SJSA1 (cell line): ENCODE data around the gene NCF4. TPM values are rescaled to one million over a fixed set of nuclear protein-coding genes. Genes with fewer than 3 reads are reported as not detected.

Source experiments
- DNase-seq, 2 experiments: peaks; one replicate each; pipeline ENCODE4 v3.0.0-alpha.2; 2015 to 2020; ENCODE audit warnings: low spot score in 2 of 2, low read depth in 1 of 2
- H3K27ac ChIP-seq: fragments of 250-450 bp; sonication (Bioruptor Pico); 2 replicates; pipeline ENCODE4 v1.5.1; 2020; ENCODE audit warnings: mild to moderate bottlenecking, moderate library complexity
- H3K27me3 ChIP-seq: fragments of 250-450 bp; sonication (Bioruptor Pico); replicated peaks from 2 replicates; pipeline ENCODE4 v1.5.1; 2020; ENCODE audit warnings: mild to moderate bottlenecking, moderate library complexity
- H3K36me3 ChIP-seq: fragments of 250-450 bp; sonication (Bioruptor Pico); 2 replicates; pipeline ENCODE4 v1.5.1; 2020; ENCODE audit warnings: mild to moderate bottlenecking
- H3K4me1 ChIP-seq: fragments of 250-450 bp; sonication (Bioruptor Pico); replicated peaks from 2 replicates; pipeline ENCODE4 v1.6.1; 2021; ENCODE audit warnings: mild to moderate bottlenecking
- H3K4me3 ChIP-seq: fragments of 250-450 bp; sonication (Bioruptor Pico); 2 replicates; pipeline ENCODE4 v1.5.1; 2020; ENCODE audit warnings: mild to moderate bottlenecking
- H3K9me3 ChIP-seq: fragments of 250-450 bp; sonication (Bioruptor Pico); replicated peaks from 2 replicates; pipeline ENCODE4 v1.5.1; 2020; ENCODE audit warnings: mild to moderate bottlenecking
- total RNA-seq: library from RNA; depleted of rRNA; stranded (reverse); fragments of >200 nt; shearing (Covaris generic); gene quantifications from 2 replicates; pipeline ENCODE4 v1.2.3, GENCODE V29; 2014

The NCF4 gene
- total RNA-seq, 1 experiment from 2014 or later: not detected

- DNase-seq: no peak
- no peaks in the 10 kb centered on the region for H3K9me3 ChIP-seq
- H3K36me3 ChIP-seq: no peaks in the 10 kb centered on the region
- no peak overlapping the region for H3K4me3 ChIP-seq
- H3K27ac ChIP-seq: no peak overlapping the region
- 0 out of 2 replicates have a peak, but pooled peaks cover 2% of the 10 kb centered on the region for H3K27me3 ChIP-seq
- H3K4me1 ChIP-seq: peaks cover 2% of the 10 kb centered on the region; the same call in 1 of the 2 replicates
Measured at GRCh38 chr22:36881504-36882245, 20.9 kb downstream of the NCF4 start.

- DNase-seq: no peak
- Histone ChIP-seq H3K36me3 (no peaks in the 10 kb centered on the region), H3K4me3 (no peak overlapping the region), H3K27me3 (peaks cover 5% of the 10 kb centered on the region; the same call in 1 of the 2 replicates), H3K9me3 (no peaks in the 10 kb centered on the region), H3K27ac (no peak overlapping the region), H3K4me1 (peaks cover 2% of the 10 kb centered on the region; the same call in 1 of the 2 replicates)
Measured at GRCh38 chr22:36884349-36885158, 23.7 kb downstream of the NCF4 start.

- no peak overlapping the region for H3K4me3 ChIP-seq
- no peak overlapping the region for H3K27ac ChIP-seq
- H3K36me3 ChIP-seq: no peaks in the 10 kb centered on the region
- no peak for DNase-seq
- peaks cover 2% of the 10 kb centered on the region; the same call in 1 of the 2 replicates for H3K4me1 ChIP-seq
- H3K9me3 ChIP-seq: no peaks in the 10 kb centered on the region
- peaks cover 5% of the 10 kb centered on the region; the same call in 1 of the 2 replicates for H3K27me3 ChIP-seq
Measured at GRCh38 chr22:36885474-36885873, 24.7 kb downstream of the NCF4 start.

GRCh38 chr22:36886016-36886415, 25.2 kb downstream of the NCF4 start:
- peaks cover 5% of the 10 kb centered on the region; the same call in 1 of the 2 replicates for H3K27me3 ChIP-seq

GRCh38 chr22:36887162-36887561, 26.4 kb downstream of the NCF4 start:
- no peak overlapping the region for H3K4me3 ChIP-seq
- H3K36me3 ChIP-seq: no peaks in the 10 kb centered on the region
- peaks cover 2% of the 10 kb centered on the region; the same call in 1 of the 2 replicates for H3K4me1 ChIP-seq
- H3K27ac ChIP-seq: no peak overlapping the region
- H3K9me3 ChIP-seq: no peaks in the 10 kb centered on the region
- H3K27me3 ChIP-seq: peaks cover 5% of the 10 kb centered on the region; the same call in 1 of the 2 replicates
- DNase-seq: no peak

More at GRCh38 chr22:36886016-36886415, 25.2 kb downstream of the NCF4 start:
- peaks cover 2% of the 10 kb centered on the region; the same call in 1 of the 2 replicates for H3K4me1 ChIP-seq
- no peak for DNase-seq
- H3K36me3 ChIP-seq: no peaks in the 10 kb centered on the region
- no peak overlapping the region for H3K27ac ChIP-seq
- H3K9me3 ChIP-seq: no peaks in the 10 kb centered on the region
- no peak overlapping the region for H3K4me3 ChIP-seq

- no peak overlapping the region for H3K27ac ChIP-seq
- no peak for DNase-seq
Measured at GRCh38 chr22:36891646-36892045, 30.8 kb downstream of the NCF4 start.

GRCh38 chr22:36892292-36892691, 31.5 kb downstream of the NCF4 start:
- Histone ChIP-seq H3K4me1 (no peaks in the 10 kb centered on the region), H3K27me3 (peaks cover 12% of the 10 kb centered on the region), H3K36me3 (no peaks in the 10 kb centered on the region), H3K4me3 (no peak overlapping the region), H3K9me3 (no peaks in the 10 kb centered on the region), H3K27ac (no peak overlapping the region)
- no peak for DNase-seq

More at GRCh38 chr22:36891646-36892045, 30.8 kb downstream of the NCF4 start:
- Histone ChIP-seq H3K4me3 (no peak overlapping the region), H3K36me3 (no peaks in the 10 kb centered on the region), H3K4me1 (no peaks in the 10 kb centered on the region), H3K9me3 (no peaks in the 10 kb centered on the region), H3K27me3 (peaks cover 12% of the 10 kb centered on the region)

GRCh38 chr22:36893262-36893661, 32.5 kb downstream of the NCF4 start:
- H3K27me3 ChIP-seq: peaks cover 12% of the 10 kb centered on the region

GRCh38 chr22:36894266-36894665, 33.5 kb downstream of the NCF4 start:
- Histone ChIP-seq H3K27ac (no peak overlapping the region), H3K27me3 (peaks cover 10% of the 10 kb centered on the region), H3K4me1 (no peaks in the 10 kb centered on the region), H3K9me3 (no peaks in the 10 kb centered on the region), H3K36me3 (no peaks in the 10 kb centered on the region), H3K4me3 (no peak overlapping the region)
- no peak for DNase-seq

More at GRCh38 chr22:36893262-36893661, 32.5 kb downstream of the NCF4 start:
- Histone ChIP-seq H3K4me1 (no peaks in the 10 kb centered on the region), H3K36me3 (no peaks in the 10 kb centered on the region), H3K27ac (no peak overlapping the region), H3K9me3 (no peaks in the 10 kb centered on the region), H3K4me3 (no peak overlapping the region)
- no peak for DNase-seq

- H3K4me3 ChIP-seq: no peak overlapping the region
- DNase-seq: no peak
- no peaks in the 10 kb centered on the region for H3K36me3 ChIP-seq
- no peak overlapping the region for H3K27ac ChIP-seq
- H3K9me3 ChIP-seq: peaks cover 9% of the 10 kb centered on the region; the same call in 1 of the 2 replicates
- no peaks in the 10 kb centered on the region for H3K4me1 ChIP-seq
- peaks cover 9% of the 10 kb centered on the region for H3K27me3 ChIP-seq
Measured at GRCh38 chr22:36897611-36898010, 36.8 kb downstream of the NCF4 start.

GRCh38 chr22:36898690-36899089, 37.9 kb downstream of the NCF4 start:
- Histone ChIP-seq H3K4me3 (no peak overlapping the region), H3K9me3 (peaks cover 9% of the 10 kb centered on the region; the same call in 1 of the 2 replicates), H3K27me3 (no peaks in the 10 kb centered on the region; the same call in none of the 2 replicates), H3K27ac (no peak overlapping the region), H3K36me3 (no peaks in the 10 kb centered on the region), H3K4me1 (no peaks in the 10 kb centered on the region)
- no peak for DNase-seq

GRCh38 chr22:36899498-36899897, 38.7 kb downstream of the NCF4 start:
- Histone ChIP-seq H3K4me1 (no peaks in the 10 kb centered on the region), H3K27ac (no peak overlapping the region), H3K27me3 (no peaks in the 10 kb centered on the region; the same call in none of the 2 replicates), H3K36me3 (no peaks in the 10 kb centered on the region), H3K9me3 (peaks cover 9% of the 10 kb centered on the region; the same call in 1 of the 2 replicates), H3K4me3 (no peak overlapping the region)
- DNase-seq: no peak

- Histone ChIP-seq H3K4me3 (no peak overlapping the region), H3K4me1 (no peaks in the 10 kb centered on the region), H3K27me3 (no peaks in the 10 kb centered on the region; the same call in 1 of the 2 replicates), H3K9me3 (peaks cover 9% of the 10 kb centered on the region; the same call in 1 of the 2 replicates), H3K36me3 (no peaks in the 10 kb centered on the region), H3K27ac (no peak overlapping the region)
- no peak for DNase-seq
Measured at GRCh38 chr22:36900225-36900624, 39.4 kb downstream of the NCF4 start.
